EL (cell line): Measurements from ENCODE around the gene SERPINB12.
A peak's percentile ranks its signal among the peaks of the same experiment; 100 is the strongest.

Experiments used
- DNase-seq: peaks from one replicate; pipeline ENCODE4 v3.0.0-alpha.2; 2016

The SERPINB12 gene

GRCh38 chr18:63542069-63542468 lies at the start of gene SERPINB12:
Gene SERPINB12, plus strand, starts transcription at chr18:63542369. Its CDS starts 13,791 bp downstream, at chr18:63556160.
- no peak for DNase-seq

GRCh38 chr18:63492851-63493250 lies 49.3 kb upstream of the SERPINB12 start:
- DNase-seq: no peak

- no peak for DNase-seq
Measured at GRCh38 chr18:63495675-63496074, 46.5 kb upstream of the SERPINB12 start.

GRCh38 chr18:63505566-63506335 lies 36.4 kb upstream of the SERPINB12 start:
- DNase-seq: peak; percentile 43

GRCh38 chr18:63506336-63506646 lies 35.9 kb upstream of the SERPINB12 start:
- DNase-seq: no peak

GRCh38 chr18:63508596-63508995 lies 33.6 kb upstream of the SERPINB12 start:
- no peak for DNase-seq

GRCh38 chr18:63511285-63511684 lies 30.9 kb upstream of the SERPINB12 start:
- peak; percentile 46 for DNase-seq

- no peak for DNase-seq
Measured at GRCh38 chr18:63514326-63514725, 27.8 kb upstream of the SERPINB12 start.

- DNase-seq: no peak
Measured at GRCh38 chr18:63514888-63515678, 27.1 kb upstream of the SERPINB12 start.

GRCh38 chr18:63515801-63516200 lies 26.4 kb upstream of the SERPINB12 start:
- no peak for DNase-seq

GRCh38 chr18:63518178-63519012 lies 23.8 kb upstream of the SERPINB12 start:
- peak; percentile 80 for DNase-seq

GRCh38 chr18:63520053-63520685 lies 22.0 kb upstream of the SERPINB12 start:
- DNase-seq: no peak

- no peak for DNase-seq
Measured at GRCh38 chr18:63523660-63524059, 18.5 kb upstream of the SERPINB12 start.

- DNase-seq: no peak
Measured at GRCh38 chr18:63527251-63527650, 14.9 kb upstream of the SERPINB12 start.

GRCh38 chr18:63528863-63529492 lies 13.2 kb upstream of the SERPINB12 start:
- DNase-seq: no peak

GRCh38 chr18:63532471-63532870 lies 9.7 kb upstream of the SERPINB12 start:
- DNase-seq: no peak

- DNase-seq: no peak
Measured at GRCh38 chr18:63534615-63535014, 7.6 kb upstream of the SERPINB12 start.

GRCh38 chr18:63539904-63540510 lies 2.2 kb upstream of the SERPINB12 start:
- DNase-seq: peak; percentile 63

- DNase-seq: no peak
Measured at GRCh38 chr18:63544017-63544416, 1.8 kb downstream of the SERPINB12 start.

- no peak for DNase-seq
Measured at GRCh38 chr18:63545000-63545399, 2.8 kb downstream of the SERPINB12 start.

- DNase-seq: no peak
Measured at GRCh38 chr18:63550068-63550467, 7.9 kb downstream of the SERPINB12 start.

GRCh38 chr18:63551769-63552168 lies 9.6 kb downstream of the SERPINB12 start:
- no peak for DNase-seq
